ENCODE data around the gene COPG1. TPM values are rescaled to one million over a fixed set of nuclear protein-coding genes. Genes with fewer than 3 reads are reported as not detected.

Gene COPG1
- total RNA-seq, 1 experiment from 2014 or later, result 225 TPM

DNA sequence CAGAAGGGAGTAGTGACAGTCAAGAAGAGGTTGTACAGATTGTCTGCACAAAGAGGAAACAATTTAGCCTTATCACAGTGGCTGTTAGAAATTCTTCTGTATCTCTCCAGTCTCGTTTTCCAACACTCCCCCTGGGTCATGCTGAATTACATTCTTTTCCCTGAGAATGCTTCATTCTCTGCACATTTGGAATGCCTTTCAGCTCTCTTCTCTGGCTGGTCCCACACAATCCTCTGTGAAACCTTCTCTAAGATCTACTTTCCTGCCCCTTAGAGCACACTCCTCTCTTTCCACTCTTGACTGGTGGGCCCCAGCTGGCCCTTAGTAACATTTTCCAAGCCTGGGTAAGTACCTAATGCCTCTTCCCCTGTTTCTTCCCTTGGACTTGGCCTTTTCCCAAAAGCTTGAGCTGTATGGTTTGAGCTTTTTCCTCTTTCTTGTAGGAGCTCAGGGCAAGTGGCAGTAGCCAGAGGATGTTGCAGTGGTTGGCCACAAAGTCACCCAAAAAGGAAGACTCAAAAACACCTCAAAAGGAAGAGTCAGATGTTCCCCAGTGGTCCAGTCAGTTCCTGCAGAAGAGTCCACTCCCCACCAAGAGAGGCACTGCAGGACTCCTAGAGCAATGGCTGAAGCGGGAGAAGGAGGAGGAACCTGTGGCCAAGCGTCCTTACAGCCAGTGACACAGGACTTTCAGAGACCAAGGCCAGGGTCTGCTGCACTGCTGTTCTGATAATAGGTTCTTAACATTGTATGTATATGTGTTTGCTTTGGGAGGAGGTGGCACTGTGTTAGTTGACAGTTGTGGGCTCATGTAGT is 54.9 kb downstream of the COPG1 start:
- Histone ChIP-seq H3K36me3 (ENCODE audit: control insufficient read depth, insufficient read depth, low read length) (peaks cover 6% of the 10 kb centered on the region), H3K9me3 (ENCODE audit: control insufficient read depth, insufficient read depth, low read depth, low read length) (no peaks in the 10 kb centered on the region), H3K27ac (ENCODE audit: low read length) (no peak overlapping the region), H3K4me1 (ENCODE audit: control insufficient read depth, insufficient read depth, low read length) (no peaks in the 10 kb centered on the region), H3K27me3 (ENCODE audit: control insufficient read depth, insufficient read depth, low read length) (no peaks in the 10 kb centered on the region), H3K4me3 (ENCODE audit: low read depth in 2 of 2, low read length in 2 of 2) (no peak overlapping the region)
- intact Hi-C loops (cut with micrococcal nuclease; ENCODE audit: unreplicated experiment), result no loop called here
- DNase-seq (ENCODE audit: low read depth, low spot score) (no peak), ATAC-seq (peak; percentile 33; the same call in 1 of the 2 replicates)
- in situ Hi-C loops (cut with HindIII; ENCODE audit: low pct_unique_long_range_greater_than_20kb, low sequenced_read_pairs), result no loop called here
- POLR2A ChIA-PET, result no interaction called here
- no peak for TF ChIP-seq SIN3A (IDR thresholded peaks at IDR 0.05; ENCODE audit: borderline replicate concordance, insufficient read depth, low read depth, low read length)
- no peak for TF ChIP-seq POLR2AphosphoS5 (IDR thresholded peaks at IDR 0.05; ENCODE audit: low read depth, low read length)
- no peak for TF ChIP-seq TCF7L2 (IDR thresholded peaks at IDR 0.05; ENCODE audit: low read depth, low read length)
- no peak for TF ChIP-seq CTCF (IDR thresholded peaks at IDR 0.05)
- TF ChIP-seq, protein P1, sequence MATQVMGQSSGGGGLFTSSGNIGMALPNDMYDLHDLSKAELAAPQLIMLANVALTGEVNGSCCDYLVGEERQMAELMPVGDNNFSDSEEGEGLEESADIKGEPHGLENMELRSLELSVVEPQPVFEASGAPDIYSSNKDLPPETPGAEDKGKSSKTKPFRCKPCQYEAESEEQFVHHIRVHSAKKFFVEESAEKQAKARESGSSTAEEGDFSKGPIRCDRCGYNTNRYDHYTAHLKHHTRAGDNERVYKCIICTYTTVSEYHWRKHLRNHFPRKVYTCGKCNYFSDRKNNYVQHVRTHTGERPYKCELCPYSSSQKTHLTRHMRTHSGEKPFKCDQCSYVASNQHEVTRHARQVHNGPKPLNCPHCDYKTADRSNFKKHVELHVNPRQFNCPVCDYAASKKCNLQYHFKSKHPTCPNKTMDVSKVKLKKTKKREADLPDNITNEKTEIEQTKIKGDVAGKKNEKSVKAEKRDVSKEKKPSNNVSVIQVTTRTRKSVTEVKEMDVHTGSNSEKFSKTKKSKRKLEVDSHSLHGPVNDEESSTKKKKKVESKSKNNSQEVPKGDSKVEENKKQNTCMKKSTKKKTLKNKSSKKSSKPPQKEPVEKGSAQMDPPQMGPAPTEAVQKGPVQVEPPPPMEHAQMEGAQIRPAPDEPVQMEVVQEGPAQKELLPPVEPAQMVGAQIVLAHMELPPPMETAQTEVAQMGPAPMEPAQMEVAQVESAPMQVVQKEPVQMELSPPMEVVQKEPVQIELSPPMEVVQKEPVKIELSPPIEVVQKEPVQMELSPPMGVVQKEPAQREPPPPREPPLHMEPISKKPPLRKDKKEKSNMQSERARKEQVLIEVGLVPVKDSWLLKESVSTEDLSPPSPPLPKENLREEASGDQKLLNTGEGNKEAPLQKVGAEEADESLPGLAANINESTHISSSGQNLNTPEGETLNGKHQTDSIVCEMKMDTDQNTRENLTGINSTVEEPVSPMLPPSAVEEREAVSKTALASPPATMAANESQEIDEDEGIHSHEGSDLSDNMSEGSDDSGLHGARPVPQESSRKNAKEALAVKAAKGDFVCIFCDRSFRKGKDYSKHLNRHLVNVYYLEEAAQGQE (IDR thresholded peaks at IDR 0.05; ENCODE audit: insufficient read depth in 1 of 2, low read depth in 2 of 2, low read length in 1 of 2), result no peak
- CTCF ChIA-PET, result no interaction called here
- BruUV-seq (replicated peaks), result no TSS peak

GRCh38 chr3:129304962-129305222 is 55.5 kb downstream of the COPG1 start:
- intact Hi-C loops (cut with micrococcal nuclease; ENCODE audit: unreplicated experiment) (no loop called here), in situ Hi-C loops (cut with HindIII; ENCODE audit: low pct_unique_long_range_greater_than_20kb, low sequenced_read_pairs) (no loop called here)
- ChIA-PET POLR2A (no interaction called here), CTCF (no interaction called here)
- DNase-seq (ENCODE audit: low read depth, low spot score) (no peak), ATAC-seq (peak; percentile 50; the same call in 1 of the 2 replicates)
- H3K27ac ChIP-seq (ENCODE audit: low read length), result no peak overlapping the region
- H3K36me3 ChIP-seq (ENCODE audit: control insufficient read depth, insufficient read depth, low read length), result peaks cover 6% of the 10 kb centered on the region
- TF ChIP-seq TCF7L2 (IDR thresholded peaks at IDR 0.05; ENCODE audit: low read depth, low read length) (no peak), POLR2AphosphoS5 (IDR thresholded peaks at IDR 0.05; ENCODE audit: low read depth, low read length) (no peak)
- H3K4me3 ChIP-seq (ENCODE audit: low read depth in 2 of 2, low read length in 2 of 2), result no peak overlapping the region
- no peaks in the 10 kb centered on the region for H3K9me3 ChIP-seq (ENCODE audit: control insufficient read depth, insufficient read depth, low read depth, low read length)
- H3K27me3 ChIP-seq (ENCODE audit: control insufficient read depth, insufficient read depth, low read length), result no peaks in the 10 kb centered on the region
- BruUV-seq (replicated peaks), result TSS peak; percentile 86
- H3K4me1 ChIP-seq (ENCODE audit: control insufficient read depth, insufficient read depth, low read length), result no peaks in the 10 kb centered on the region

- TF ChIP-seq, protein P1 (IDR thresholded peaks at IDR 0.05; ENCODE audit: insufficient read depth in 1 of 2, low read depth in 2 of 2, low read length in 1 of 2), result no peak
- TF ChIP-seq CTCF (IDR thresholded peaks at IDR 0.05), result no peak
- TF ChIP-seq SIN3A (IDR thresholded peaks at IDR 0.05; ENCODE audit: borderline replicate concordance, insufficient read depth, low read depth, low read length), result no peak
- TF ChIP-seq TCF7L2 (IDR thresholded peaks at IDR 0.05; ENCODE audit: low read depth, low read length), result no peak
- no peak for TF ChIP-seq POLR2AphosphoS5 (IDR thresholded peaks at IDR 0.05; ENCODE audit: low read depth, low read length)
- Histone ChIP-seq H3K36me3 (ENCODE audit: control insufficient read depth, insufficient read depth, low read length) (peaks cover 6% of the 10 kb centered on the region), H3K9me3 (ENCODE audit: control insufficient read depth, insufficient read depth, low read depth, low read length) (no peaks in the 10 kb centered on the region), H3K27ac (ENCODE audit: low read length) (no peak overlapping the region), H3K4me3 (ENCODE audit: low read depth in 2 of 2, low read length in 2 of 2) (no peak overlapping the region), H3K4me1 (ENCODE audit: control insufficient read depth, insufficient read depth, low read length) (no peaks in the 10 kb centered on the region), H3K27me3 (ENCODE audit: control insufficient read depth, insufficient read depth, low read length) (no peaks in the 10 kb centered on the region)
- ChIA-PET CTCF (no interaction called here), POLR2A (no interaction called here)
- in situ Hi-C loops (cut with HindIII; ENCODE audit: low pct_unique_long_range_greater_than_20kb, low sequenced_read_pairs), result no loop called here
- no peak for DNase-seq (ENCODE audit: low read depth, low spot score)
- no TSS peak for BruUV-seq (replicated peaks)
- intact Hi-C loops (cut with micrococcal nuclease; ENCODE audit: unreplicated experiment), result no loop called here
- no peak for ATAC-seq
Observed at GRCh38 chr3:129305592-129306091, 56.2 kb downstream of the COPG1 start.

Measured in Panc1 (cell line).